ENCODE data around the gene SLC13A2. TPM values are rescaled to one million over a fixed set of nuclear protein-coding genes. Genes with fewer than 3 reads are reported as not detected.

SLC13A2 gene
- total RNA-seq, 1 experiment from 2014 or later = not detected

- Histone ChIP-seq H3K36me3 (ENCODE audit: insufficient read depth, low read length, poor library complexity, severe bottlenecking) (no peaks in the 10 kb centered on the region), H3K4me1 (ENCODE audit: insufficient read depth, low read length, poor library complexity, severe bottlenecking) (no peaks in the 10 kb centered on the region), H3K27ac (ENCODE audit: low read depth, low read length, poor library complexity, severe bottlenecking) (no peak overlapping the region), H3K27me3 (replicated peaks; ENCODE audit: insufficient read depth, low read depth, low read length, poor library complexity) (peaks cover 30% of the 10 kb centered on the region), H3K9me3 (ENCODE audit: low read depth, low read length, poor library complexity, severe bottlenecking) (no peaks in the 10 kb centered on the region), H3K4me3 (ENCODE audit: low read depth, low read length, poor library complexity, severe bottlenecking) (no peak overlapping the region)
- intact Hi-C loops (cut with micrococcal nuclease; ENCODE audit: unreplicated experiment) = no loop called here
- CTCF ChIA-PET = no interaction called here
- POLR2A ChIA-PET (ENCODE audit: low non-redundant PET) = no interaction called here
- no peak for TF ChIP-seq CTCF (conservative IDR thresholded peaks at IDR 0.05; ENCODE audit: low read depth, low read length)
- TF ChIP-seq EZH2 (IDR thresholded peaks at IDR 0.05; ENCODE audit: borderline replicate concordance, low read depth, low read length, poor library complexity, severe bottlenecking) = no peak
- no TSS peak for BruUV-seq (replicated peaks)
- DNase-seq (ENCODE audit: low spot score) = no peak
Measured at GRCh38 chr17:28508211-28508724, 34.8 kb downstream of the SLC13A2 start.

GRCh38 chr17:28509789-28510188 lies 36.3 kb downstream of the SLC13A2 start:
- H3K4me1 ChIP-seq (ENCODE audit: insufficient read depth, low read length, poor library complexity, severe bottlenecking) = no peaks in the 10 kb centered on the region
- intact Hi-C loops (cut with micrococcal nuclease; ENCODE audit: unreplicated experiment) = no loop called here
- no TSS peak for BruUV-seq (replicated peaks)
- no peak overlapping the region for H3K27ac ChIP-seq (ENCODE audit: low read depth, low read length, poor library complexity, severe bottlenecking)
- no peaks in the 10 kb centered on the region for H3K9me3 ChIP-seq (ENCODE audit: low read depth, low read length, poor library complexity, severe bottlenecking)
- ChIA-PET CTCF (no interaction called here), POLR2A (ENCODE audit: low non-redundant PET) (no interaction called here)
- H3K36me3 ChIP-seq (ENCODE audit: insufficient read depth, low read length, poor library complexity, severe bottlenecking) = no peaks in the 10 kb centered on the region
- H3K4me3 ChIP-seq (ENCODE audit: low read depth, low read length, poor library complexity, severe bottlenecking) = no peak overlapping the region
- no peak for TF ChIP-seq CTCF (conservative IDR thresholded peaks at IDR 0.05; ENCODE audit: low read depth, low read length)
- TF ChIP-seq EZH2 (IDR thresholded peaks at IDR 0.05; ENCODE audit: borderline replicate concordance, low read depth, low read length, poor library complexity, severe bottlenecking) = no peak
- H3K27me3 ChIP-seq (replicated peaks; ENCODE audit: insufficient read depth, low read depth, low read length, poor library complexity) = peaks cover 40% of the 10 kb centered on the region
- DNase-seq (ENCODE audit: low spot score) = no peak

GRCh38 chr17:28511858-28512461 lies 38.5 kb downstream of the SLC13A2 start:
- H3K27me3 ChIP-seq (replicated peaks; ENCODE audit: insufficient read depth, low read depth, low read length, poor library complexity) = peaks cover 40% of the 10 kb centered on the region
- intact Hi-C loops (cut with micrococcal nuclease; ENCODE audit: unreplicated experiment) = no loop called here
- no peak overlapping the region for H3K27ac ChIP-seq (ENCODE audit: low read depth, low read length, poor library complexity, severe bottlenecking)
- no peaks in the 10 kb centered on the region for H3K36me3 ChIP-seq (ENCODE audit: insufficient read depth, low read length, poor library complexity, severe bottlenecking)
- CTCF ChIA-PET = no interaction called here
- H3K4me1 ChIP-seq (ENCODE audit: insufficient read depth, low read length, poor library complexity, severe bottlenecking) = no peaks in the 10 kb centered on the region
- TF ChIP-seq EZH2 (IDR thresholded peaks at IDR 0.05; ENCODE audit: borderline replicate concordance, low read depth, low read length, poor library complexity, severe bottlenecking) = no peak
- TF ChIP-seq CTCF (conservative IDR thresholded peaks at IDR 0.05; ENCODE audit: low read depth, low read length) = no peak
- POLR2A ChIA-PET (ENCODE audit: low non-redundant PET) = no interaction called here
- BruUV-seq (replicated peaks) = no TSS peak
- no peaks in the 10 kb centered on the region for H3K9me3 ChIP-seq (ENCODE audit: low read depth, low read length, poor library complexity, severe bottlenecking)
- no peak for DNase-seq (ENCODE audit: low spot score)
- H3K4me3 ChIP-seq (ENCODE audit: low read depth, low read length, poor library complexity, severe bottlenecking) = no peak overlapping the region

Measured in A673 (cell line).